ENCODE data around the gene ADAMTS8.

DNA sequence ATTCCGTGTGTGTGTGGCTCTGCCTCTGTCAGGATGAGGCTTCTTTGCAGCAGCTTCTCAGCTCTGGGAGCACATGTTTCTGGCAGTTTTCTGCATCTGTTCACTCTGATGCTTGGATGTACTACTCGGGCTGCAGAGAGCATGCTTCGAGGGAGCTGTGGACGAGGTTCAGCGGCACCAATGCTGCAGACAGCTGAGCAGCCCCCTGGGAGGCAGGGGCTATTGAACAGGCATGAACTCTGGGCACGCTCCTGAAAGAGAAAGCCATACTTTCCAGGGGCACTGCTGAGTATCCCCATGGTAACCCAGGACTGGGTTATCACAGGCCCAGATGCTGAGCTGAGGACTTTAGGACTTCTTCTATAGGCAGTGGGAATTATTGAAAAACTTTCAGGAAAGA is 33.8 kb downstream of the ADAMTS8 start:
- TF ChIP-seq, protein P1, sequence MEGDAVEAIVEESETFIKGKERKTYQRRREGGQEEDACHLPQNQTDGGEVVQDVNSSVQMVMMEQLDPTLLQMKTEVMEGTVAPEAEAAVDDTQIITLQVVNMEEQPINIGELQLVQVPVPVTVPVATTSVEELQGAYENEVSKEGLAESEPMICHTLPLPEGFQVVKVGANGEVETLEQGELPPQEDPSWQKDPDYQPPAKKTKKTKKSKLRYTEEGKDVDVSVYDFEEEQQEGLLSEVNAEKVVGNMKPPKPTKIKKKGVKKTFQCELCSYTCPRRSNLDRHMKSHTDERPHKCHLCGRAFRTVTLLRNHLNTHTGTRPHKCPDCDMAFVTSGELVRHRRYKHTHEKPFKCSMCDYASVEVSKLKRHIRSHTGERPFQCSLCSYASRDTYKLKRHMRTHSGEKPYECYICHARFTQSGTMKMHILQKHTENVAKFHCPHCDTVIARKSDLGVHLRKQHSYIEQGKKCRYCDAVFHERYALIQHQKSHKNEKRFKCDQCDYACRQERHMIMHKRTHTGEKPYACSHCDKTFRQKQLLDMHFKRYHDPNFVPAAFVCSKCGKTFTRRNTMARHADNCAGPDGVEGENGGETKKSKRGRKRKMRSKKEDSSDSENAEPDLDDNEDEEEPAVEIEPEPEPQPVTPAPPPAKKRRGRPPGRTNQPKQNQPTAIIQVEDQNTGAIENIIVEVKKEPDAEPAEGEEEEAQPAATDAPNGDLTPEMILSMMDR (IDR thresholded peaks at IDR 0.05), result no peak
- TF ChIP-seq POLR2A (IDR thresholded peaks at IDR 0.05), result no peak
